Measurements from ENCODE around the gene ZFHX3. TPM values are rescaled to one million over a fixed set of nuclear protein-coding genes. Genes with fewer than 3 reads are reported as not detected.

The ZFHX3 gene
- total and polyA plus RNA-seq, 10 of the 15 experiments (the other 5 are each of a cell fraction or from before 2014, with no cell fraction given) = 0.68 to 8.6 (median 2.0) TPM

GRCh38 chr16:72845322-72846020 is 202.5 kb downstream of the ZFHX3 start:
- in situ Hi-C loops (cut with MboI) = no loop called here
- intact Hi-C loops (cut with micrococcal nuclease; ENCODE audit: unreplicated experiment) = no loop called here

More at GRCh38 chr16:72845322-72846020, 202.5 kb downstream of the ZFHX3 start:
- no peaks in the 10 kb centered on the region for H3K9me3 ChIP-seq (replicated peaks; ENCODE audit: control insufficient read depth, insufficient read depth, low read length)
- ChIA-PET SMC1A (ENCODE audit: uncharacterized antibody, unreplicated experiment) (interaction anchor here (0.6 to 1.6 kb wide), 5 partner anchors 11 to 400 kb away, joined by 3 to 9 read pairs (median 5); no protein-coding TSS in a partner anchor), RAD21 (ENCODE audit: unreplicated experiment) (interaction anchor here (1.3 kb wide), 1 partner anchor 13 kb away, joined by 7 read pairs; no protein-coding TSS in a partner anchor), CTCF (interaction anchor here (0.7 to 10.6 kb wide), 5 partner anchors 8 to 342 kb away, joined by 3 to 69 read pairs (median 3); no protein-coding TSS in a partner anchor), POLR2A (no interaction called here)
- no peak overlapping the region for H3K4me2 ChIP-seq (ENCODE audit: control insufficient read depth, insufficient read depth)
- no TSS peak for BruUV-seq (replicated peaks)
- TF ChIP-seq RFX5 (IDR thresholded peaks at IDR 0.05; ENCODE audit: low read depth, low read length) (no peak), E4F1 (IDR thresholded peaks at IDR 0.05; ENCODE audit: borderline replicate concordance, partially characterized antibody) (no peak), TARDBP (IDR thresholded peaks at IDR 0.05; ENCODE audit: borderline replicate concordance) (no peak), MYB (IDR thresholded peaks at IDR 0.05; ENCODE audit: borderline replicate concordance, low read depth, low read length) (no peak), SRF (IDR thresholded peaks at IDR 0.05; ENCODE audit: low read depth in 2 of 2, low read length in 2 of 2) (no peak), NFYA (IDR thresholded peaks at IDR 0.05; ENCODE audit: borderline replicate concordance, low read depth, low read length) (no peak), FOS (IDR thresholded peaks at IDR 0.05; ENCODE audit: borderline replicate concordance, extremely low read depth, insufficient read length) (no peak), CHD4 (IDR thresholded peaks at IDR 0.05) (no peak), MXI1 (IDR thresholded peaks at IDR 0.05; ENCODE audit: low read depth, low read length) (no peak), TBL1XR1 (IDR thresholded peaks at IDR 0.05; ENCODE audit: low read depth, low read length) (no peak), CREB1 (IDR thresholded peaks at IDR 0.05; ENCODE audit: low read depth) (no peak)
- TF ChIP-seq, protein P1, sequence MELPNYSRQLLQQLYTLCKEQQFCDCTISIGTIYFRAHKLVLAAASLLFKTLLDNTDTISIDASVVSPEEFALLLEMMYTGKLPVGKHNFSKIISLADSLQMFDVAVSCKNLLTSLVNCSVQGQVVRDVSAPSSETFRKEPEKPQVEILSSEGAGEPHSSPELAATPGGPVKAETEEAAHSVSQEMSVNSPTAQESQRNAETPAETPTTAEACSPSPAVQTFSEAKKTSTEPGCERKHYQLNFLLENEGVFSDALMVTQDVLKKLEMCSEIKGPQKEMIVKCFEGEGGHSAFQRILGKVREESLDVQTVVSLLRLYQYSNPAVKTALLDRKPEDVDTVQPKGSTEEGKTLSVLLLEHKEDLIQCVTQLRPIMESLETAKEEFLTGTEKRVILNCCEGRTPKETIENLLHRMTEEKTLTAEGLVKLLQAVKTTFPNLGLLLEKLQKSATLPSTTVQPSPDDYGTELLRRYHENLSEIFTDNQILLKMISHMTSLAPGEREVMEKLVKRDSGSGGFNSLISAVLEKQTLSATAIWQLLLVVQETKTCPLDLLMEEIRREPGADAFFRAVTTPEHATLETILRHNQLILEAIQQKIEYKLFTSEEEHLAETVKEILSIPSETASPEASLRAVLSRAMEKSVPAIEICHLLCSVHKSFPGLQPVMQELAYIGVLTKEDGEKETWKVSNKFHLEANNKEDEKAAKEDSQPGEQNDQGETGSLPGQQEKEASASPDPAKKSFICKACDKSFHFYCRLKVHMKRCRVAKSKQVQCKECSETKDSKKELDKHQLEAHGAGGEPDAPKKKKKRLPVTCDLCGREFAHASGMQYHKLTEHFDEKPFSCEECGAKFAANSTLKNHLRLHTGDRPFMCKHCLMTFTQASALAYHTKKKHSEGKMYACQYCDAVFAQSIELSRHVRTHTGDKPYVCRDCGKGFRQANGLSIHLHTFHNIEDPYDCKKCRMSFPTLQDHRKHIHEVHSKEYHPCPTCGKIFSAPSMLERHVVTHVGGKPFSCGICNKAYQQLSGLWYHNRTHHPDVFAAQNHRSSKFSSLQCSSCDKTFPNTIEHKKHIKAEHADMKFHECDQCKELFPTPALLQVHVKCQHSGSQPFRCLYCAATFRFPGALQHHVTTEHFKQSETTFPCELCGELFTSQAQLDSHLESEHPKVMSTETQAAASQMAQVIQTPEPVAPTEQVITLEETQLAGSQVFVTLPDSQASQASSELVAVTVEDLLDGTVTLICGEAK (IDR thresholded peaks at IDR 0.05; ENCODE audit: borderline replicate concordance) = no peak
- TF ChIP-seq, protein P2, sequence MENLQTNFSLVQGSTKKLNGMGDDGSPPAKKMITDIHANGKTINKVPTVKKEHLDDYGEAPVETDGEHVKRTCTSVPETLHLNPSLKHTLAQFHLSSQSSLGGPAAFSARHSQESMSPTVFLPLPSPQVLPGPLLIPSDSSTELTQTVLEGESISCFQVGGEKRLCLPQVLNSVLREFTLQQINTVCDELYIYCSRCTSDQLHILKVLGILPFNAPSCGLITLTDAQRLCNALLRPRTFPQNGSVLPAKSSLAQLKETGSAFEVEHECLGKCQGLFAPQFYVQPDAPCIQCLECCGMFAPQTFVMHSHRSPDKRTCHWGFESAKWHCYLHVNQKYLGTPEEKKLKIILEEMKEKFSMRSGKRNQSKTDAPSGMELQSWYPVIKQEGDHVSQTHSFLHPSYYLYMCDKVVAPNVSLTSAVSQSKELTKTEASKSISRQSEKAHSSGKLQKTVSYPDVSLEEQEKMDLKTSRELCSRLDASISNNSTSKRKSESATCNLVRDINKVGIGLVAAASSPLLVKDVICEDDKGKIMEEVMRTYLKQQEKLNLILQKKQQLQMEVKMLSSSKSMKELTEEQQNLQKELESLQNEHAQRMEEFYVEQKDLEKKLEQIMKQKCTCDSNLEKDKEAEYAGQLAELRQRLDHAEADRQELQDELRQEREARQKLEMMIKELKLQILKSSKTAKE (IDR thresholded peaks at IDR 0.05; ENCODE audit: low read depth, poor library complexity, severe bottlenecking) = no peak
- no peaks in the 10 kb centered on the region for H3K36me3 ChIP-seq (ENCODE audit: control insufficient read depth in 2 of 2, insufficient read depth in 2 of 2, low read length in 1 of 2)
- H3K4me1 ChIP-seq (ENCODE audit: control insufficient read depth, insufficient read depth, low read length) = peaks cover 15% of the 10 kb centered on the region
- DNase-seq (ENCODE audit: low read depth, low spot score) = no peak
- H3K4me3 ChIP-seq = no peak overlapping the region
- no peak for FAIRE-seq
- no peaks in the 10 kb centered on the region for H3K27me3 ChIP-seq (replicated peaks in 1 of 2; ENCODE audit: control insufficient read depth in 2 of 2, insufficient read depth in 2 of 2, low read length in 1 of 2)
- 88% methylated on average over 16 of the region's 16 CpGs for WGBS (ENCODE audit: insufficient coverage, insufficient replicate concordance, low lambda C conversion rate, missing lambda C conversion rate)
- no peak overlapping the region for H3K27ac ChIP-seq (ENCODE audit: control insufficient read depth, insufficient read depth)
- H4K20me1 ChIP-seq (ENCODE audit: control insufficient read depth, insufficient read depth) = no peaks in the 10 kb centered on the region
- H3K9ac ChIP-seq (ENCODE audit: control insufficient read depth, insufficient read depth, low read length) = no peak overlapping the region
- ATAC-seq = no peak
- H3K79me2 ChIP-seq (ENCODE audit: control insufficient read depth, insufficient read depth, low read length) = no peaks in the 10 kb centered on the region
- no peak overlapping the region for H2AFZ ChIP-seq (ENCODE audit: control insufficient read depth, low read depth, low read length)
